Globus pallidus (tissue), 1 donor: Measurements from ENCODE around the gene DAD1.
"Not testable (repeated sequence)": the region's sequence is repeated elsewhere in the genome, so short reads cannot be mapped to it uniquely, and the experiment has no call there.

Experiments
- DNase-seq: peaks from one replicate; pipeline ENCODE4 v3.0.0-alpha.2; 2015; ENCODE audit warnings: low spot score

Gene DAD1

DNA sequence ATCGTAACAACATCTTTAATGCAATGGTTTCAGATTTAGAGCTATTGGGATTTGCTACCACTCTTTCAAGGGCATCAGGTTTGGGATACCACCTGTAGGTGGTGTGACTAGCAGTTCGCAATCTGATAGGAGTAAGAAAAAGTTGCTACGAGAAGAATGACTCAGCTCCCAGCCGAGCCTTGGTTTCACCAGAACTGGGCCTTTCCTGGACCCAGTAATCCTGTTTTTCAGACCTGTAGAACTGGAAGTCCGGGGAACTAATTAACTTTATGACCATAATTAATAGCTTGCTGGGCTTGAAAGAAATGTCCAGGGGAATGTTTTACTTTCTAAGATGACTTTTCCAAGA lies 9.8 kb upstream of the DAD1 start:
- DNase-seq = peak; percentile 16

DNA sequence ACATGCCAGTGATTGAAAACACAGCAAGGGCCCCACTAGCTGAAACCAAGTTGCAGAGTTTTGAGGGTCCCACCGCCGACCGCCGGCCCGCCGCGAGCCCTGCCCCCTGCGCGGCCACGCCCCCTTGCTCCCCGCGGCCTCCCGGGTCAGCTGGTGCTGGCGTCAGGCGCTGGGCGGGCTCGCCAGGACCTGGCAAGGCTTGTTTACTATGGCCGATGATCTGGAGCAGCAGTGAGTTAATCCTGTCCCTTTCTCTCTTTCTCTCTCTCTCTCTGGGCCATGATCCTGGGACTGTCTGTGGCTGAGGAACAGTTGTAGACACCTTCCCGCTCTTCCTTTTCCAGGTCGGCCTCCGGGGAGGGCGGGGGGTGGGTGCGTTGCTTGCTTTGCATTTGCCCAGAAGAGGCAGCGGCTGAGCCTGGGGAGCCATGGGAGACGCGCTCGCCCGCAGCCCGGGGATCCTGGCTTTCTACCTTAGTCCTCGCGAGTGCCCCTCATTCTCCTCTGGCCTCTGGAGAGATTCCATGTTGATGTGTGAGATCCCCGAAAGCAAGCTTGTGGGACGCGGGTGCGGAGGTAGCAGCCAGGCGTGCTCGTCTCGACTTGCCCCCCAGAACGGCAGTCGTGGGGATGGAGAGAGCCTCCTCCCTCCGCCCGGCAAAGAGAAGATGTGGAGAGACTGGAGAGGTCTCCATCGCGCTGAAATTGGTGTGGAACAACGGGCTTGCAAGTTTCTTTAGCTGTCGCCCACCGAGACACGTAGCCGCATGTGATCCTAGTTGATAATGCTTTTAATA lies 9.3 kb upstream of the DAD1 start, which contains the start of gene ABHD4:
TSS of gene ABHD4 (plus strand) at position 202 of the 797 bp plus-strand sequence. CDS start at position 209, 7 bp downstream.
- peak; percentile 84 for DNase-seq

DNA sequence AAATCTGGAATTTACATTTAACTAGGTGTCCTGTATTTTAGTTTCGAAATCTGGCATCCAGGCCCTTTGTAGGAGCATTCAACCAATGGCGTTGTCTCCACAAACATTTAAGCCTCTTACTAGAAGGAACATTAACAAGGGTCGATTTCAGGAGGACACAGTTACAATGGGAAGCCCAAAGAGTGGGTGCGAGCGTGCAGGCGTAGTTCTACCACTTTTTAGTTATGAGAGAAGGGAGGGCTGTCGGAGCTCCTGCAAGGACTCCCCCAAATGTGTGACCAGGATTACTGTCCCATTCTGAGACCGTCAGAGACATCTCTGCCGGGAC lies 8.7 kb upstream of the DAD1 start:
- no peak for DNase-seq

DNA sequence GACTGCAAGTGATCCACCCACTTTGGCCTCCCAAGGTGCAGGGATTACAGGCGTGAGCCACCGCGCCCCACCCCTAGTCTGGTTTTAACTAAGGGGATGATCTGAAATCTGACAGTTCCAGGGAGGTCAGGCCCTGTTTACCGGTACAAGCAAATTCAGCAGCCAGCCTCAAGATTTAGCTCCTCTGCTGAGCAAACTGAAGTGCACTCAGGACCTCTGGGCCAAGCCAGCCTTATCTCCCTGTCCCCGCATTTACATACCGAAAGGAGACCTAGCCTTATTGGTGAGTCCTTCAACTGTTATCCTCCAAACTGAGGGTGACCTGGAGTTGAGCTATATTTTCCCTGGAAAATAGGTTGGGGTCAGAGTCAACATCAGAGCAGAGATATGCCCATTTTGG lies 8.2 kb upstream of the DAD1 start:
- DNase-seq = no peak

DNA sequence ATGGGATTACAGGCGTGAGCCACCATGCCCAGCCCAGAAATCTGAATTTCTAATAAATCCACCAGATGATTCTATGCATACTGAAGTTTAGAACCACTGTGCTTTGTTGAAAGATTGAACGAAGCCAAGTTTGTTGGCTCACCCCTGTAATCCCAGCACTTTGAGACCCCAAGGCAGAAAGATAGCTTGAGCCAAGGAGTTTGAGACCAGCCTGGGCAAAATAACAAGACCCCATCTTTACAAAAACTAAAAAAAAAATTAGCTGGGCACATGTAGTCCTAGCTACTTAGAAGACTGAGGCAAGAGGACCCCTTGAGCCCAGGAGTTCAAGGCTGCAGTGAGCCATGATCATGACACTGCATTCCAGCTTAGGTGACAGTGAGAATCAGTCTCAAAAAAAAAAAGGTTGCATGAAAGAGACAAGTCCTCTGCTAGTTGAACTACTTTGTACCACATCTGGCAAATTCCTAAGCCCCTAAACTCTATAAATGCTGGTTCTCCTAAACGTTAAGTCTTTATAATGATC lies 7.4 kb upstream of the DAD1 start:
- no peak for DNase-seq

DNA sequence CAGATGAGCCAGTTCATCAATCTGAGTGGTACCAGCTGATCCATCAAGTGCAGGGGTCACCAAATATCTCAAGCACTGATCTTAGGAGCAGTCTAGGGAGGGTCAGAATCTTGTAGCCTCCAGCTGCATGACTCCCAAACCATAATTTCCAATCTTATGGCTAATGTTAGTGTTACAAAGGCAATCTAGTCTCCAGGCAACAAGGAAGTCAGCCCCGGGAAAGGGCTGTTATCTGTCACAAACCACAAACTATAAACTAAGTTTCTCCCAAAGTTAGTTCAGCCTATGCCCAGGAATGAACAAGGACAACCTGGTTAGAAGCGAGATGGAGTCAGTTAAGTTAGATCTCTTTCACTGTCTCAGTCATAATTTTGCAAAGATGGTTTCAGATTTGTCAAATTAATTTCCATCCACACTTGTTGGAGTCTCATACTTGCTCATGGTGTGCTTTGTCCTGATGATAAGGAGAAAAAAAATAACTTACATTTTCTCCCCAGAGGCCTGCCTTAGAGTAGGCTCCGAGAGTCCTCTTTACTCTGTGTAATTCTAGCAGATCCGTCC lies 5.2 kb upstream of the DAD1 start:
- DNase-seq = no peak

DNA sequence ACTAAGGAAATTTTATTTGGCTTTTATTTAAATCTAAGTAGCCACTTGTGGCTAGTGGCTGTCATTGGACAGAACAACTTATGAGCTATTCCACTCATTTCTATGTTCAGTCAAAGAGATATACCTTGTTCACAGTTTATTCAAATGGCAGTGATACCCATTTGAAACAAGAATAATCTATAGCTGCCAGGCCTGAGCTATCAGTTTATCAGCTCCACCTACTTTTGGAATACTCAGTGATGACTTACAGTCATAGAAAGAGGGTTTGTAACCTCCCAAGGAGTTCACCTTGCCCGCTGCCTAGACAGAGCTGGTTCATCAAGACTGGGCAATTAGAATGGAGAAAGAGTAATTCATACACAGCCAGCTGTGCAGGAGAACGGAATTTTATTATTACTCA lies 4.6 kb upstream of the DAD1 start:
- no peak for DNase-seq

DNA sequence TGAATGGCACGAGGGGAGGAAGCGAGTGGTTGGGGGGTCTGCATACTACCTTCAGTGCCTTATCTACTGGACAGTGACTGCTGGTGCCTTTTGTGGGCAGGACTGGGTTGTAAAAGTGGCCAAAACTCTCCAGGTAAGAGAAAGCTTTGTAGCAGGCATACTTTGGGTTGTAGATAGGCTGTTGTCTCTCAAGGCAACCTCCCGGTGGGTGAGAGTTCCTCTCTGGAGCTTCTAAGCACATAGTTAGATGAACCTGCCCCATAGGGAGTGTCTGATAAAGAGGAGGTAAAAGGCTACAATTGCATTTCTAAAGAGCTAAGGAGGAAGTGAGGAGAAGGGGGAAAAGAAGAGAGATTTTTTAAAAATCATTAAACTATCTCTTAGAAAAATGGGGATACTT lies 4.2 kb upstream of the DAD1 start:
- DNase-seq = no peak

DNA sequence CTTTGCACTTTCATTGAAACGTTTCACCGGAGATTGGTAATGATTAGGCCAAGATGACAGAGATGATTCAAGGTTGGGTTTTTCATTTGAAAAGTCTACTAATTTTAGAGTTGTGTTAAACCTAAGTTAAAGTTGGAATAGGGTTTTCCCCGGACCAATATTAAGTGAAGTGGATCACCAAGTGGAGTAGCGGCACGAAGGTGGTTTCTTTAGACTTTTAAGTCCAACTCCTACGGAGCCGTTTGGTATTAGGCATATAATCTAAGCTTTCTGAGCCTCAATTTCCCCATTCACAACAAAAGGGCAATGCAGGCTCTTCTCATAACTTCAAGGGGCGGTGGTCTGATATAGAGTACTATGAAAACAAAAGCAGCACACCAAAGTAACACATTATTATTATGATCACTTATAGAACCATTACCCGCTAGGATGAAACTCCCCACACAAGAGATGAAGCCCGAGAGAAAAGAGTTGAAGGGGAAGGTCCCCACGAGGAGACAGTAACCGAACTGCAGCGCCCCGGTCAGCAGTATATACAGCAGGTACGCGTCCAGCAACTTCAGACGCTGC lies 413 bp downstream of the DAD1 start:
- no peak for DNase-seq

DNA sequence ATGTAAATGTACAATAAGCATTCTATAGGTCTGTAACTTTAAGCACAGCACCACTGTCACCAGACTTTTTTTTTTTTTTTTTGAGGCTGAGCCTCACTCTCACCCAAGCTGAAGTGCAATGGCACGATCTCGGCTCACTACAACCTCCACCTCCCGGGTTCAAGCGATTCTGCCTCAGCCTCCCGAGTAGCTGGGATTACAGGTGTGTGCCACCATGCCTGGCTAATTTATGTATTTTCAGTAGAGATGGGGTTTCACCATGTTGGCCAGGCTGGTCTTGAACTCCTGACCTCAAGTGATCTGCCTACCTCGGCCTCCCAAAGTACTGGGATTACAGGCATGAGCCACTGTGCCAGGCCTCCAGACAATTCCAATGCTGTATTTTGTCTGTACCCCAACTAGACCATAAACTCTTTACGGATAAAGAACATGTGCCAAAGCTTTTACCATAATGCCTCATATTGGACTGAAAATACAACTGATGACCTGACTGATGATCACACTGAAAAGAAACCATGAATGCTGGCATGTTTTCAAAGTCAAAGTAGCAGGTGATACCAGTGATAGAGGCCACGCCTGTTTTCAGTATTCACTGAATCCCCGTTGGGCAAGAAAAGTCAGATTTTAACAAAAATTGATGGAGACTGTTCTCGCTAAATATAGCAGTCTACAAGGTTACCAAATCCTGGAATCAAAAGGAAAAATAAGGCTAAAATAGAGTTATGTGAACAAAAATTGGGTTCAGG lies 1.2 kb downstream of the DAD1 start:
- not testable (repeated sequence) for DNase-seq

DNA sequence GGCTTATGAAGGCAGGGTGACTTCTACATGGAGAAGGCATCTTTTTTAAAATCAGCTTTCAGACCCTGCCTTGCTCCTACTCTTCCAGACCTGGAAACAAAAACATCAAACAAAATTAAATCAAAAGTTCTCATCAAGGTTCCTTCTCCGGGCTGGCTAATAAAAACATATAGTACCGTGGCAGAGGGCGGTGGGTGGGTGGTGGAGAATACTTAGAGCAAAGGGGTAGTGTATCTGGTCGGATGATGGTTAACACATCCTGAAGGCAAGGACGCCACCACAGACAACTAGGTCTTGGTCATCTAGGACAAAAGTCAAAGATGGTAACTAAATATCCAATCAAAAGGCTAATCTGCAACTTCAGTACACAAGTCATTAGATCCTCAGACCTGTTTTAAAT lies 1.8 kb downstream of the DAD1 start:
- DNase-seq = no peak

DNA sequence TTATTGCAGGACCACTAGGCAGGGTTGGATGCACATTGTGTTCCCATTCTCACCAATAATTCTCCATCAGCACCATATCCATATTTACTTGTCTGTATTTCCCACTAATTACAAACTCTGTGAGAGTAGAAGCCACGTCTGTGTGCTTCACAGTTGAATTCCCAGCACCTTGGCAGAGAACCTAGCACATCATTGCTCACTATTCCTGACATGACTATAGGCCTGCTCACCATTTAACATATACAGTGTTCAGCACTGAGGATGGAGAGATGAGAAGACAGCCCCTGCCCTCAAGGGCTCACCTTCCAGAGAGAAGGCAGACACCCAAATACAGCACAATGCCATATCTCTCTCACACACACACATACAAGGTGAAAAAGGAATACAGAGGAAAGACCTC lies 5.0 kb downstream of the DAD1 start:
- no peak for DNase-seq

DNA sequence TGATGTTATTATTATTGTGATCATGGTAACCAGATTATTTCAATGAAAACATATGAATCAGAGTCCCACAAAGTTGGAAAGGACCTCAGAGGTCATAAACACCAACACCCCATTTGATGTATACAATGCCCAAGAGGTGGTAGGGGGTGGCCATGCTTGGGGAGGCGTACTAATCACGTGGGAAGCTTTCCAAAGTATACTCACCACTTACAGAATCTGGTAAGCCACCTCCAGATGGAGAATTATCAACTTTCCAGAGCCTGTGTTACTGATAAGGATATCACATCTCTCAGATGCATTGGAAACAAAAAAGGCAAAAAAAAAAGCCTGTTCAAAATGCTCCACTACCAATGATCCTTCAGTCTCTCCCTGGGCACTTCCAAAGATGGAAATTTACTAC lies 8.4 kb downstream of the DAD1 start:
- DNase-seq = no peak

DNA sequence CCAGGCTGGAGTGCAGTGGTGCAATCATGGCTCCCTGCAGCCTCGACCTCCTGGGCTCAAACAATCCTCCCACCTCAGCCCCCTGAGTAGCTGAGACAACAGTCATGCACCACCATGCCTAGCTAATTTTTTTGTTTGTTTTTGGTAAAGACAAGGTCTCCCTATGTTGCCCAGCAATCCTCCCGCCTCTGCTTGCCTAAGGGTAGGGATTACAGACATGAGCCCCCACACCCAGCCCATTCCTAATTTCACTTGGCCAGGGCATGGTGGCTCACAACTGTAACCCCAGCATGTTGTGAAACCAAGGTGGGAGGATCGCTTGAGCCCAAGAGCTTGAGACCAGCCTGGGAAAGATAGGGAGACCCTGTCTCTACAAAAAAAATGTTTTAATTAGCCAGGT lies 9.1 kb downstream of the DAD1 start:
- no peak for DNase-seq

DNA sequence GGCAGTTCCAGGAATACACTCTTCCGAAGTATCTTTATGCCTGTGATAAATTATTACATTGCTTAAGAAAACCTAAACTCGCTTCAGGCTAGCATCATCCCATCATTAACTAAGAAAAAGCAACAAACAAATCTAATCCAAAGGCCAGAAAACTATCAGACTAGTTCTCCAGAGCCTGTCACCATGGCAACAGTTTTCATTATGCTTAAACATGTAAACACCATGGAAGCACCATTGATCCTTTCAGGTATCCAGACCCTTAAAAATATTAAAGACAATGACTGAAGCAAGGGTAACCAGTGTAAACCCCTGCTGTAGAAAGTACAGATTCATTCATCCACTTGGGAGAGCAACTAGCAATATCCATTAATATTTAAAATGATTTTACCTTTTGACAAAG lies 9.8 kb downstream of the DAD1 start:
- no peak for DNase-seq

DNA sequence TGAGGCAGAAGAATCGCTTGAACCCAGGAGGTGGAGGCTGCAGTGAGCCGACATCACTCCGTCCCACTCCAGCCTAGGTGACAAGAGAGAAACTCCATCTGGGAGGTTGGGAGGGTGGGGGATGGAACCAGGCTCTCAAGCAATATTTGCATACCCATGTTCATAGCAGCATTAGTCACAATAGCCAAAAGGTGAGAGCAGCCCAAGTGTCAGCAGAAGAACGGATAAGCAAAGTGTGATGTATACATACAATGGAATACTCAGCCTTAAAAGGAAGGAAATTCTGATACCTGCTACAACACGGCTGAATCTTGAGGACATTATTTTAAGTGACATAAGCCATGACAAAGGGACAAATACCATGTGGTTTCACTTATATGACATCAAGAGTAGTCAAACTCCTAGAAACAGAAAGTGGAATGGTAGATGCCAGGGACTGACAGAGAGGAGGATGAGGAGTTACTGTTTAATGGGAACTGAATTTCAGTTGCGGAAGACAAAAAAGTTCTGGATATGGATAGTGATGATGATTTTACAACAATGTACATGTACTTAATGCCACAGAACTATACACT lies 11.6 kb downstream of the DAD1 start:
- DNase-seq = no peak

DNA sequence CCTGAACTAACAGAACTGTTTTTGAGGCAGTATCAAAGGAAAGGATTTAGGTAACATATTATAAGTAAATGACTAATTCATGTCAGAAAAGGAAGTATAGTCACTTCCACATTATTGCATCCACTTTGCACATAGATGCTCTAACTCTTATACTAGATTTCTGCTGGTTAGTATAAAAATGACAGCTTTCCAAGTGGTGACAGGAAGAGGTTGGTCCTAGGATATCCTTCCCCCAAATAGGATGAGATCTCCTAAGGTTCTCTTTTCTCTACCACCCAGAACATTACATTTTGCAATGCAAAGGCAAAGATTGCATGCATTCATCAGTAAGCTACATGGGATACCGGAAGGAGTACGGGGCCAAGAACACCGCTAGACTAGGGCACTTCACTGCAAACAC lies 15.2 kb downstream of the DAD1 start:
- DNase-seq = no peak

DNA sequence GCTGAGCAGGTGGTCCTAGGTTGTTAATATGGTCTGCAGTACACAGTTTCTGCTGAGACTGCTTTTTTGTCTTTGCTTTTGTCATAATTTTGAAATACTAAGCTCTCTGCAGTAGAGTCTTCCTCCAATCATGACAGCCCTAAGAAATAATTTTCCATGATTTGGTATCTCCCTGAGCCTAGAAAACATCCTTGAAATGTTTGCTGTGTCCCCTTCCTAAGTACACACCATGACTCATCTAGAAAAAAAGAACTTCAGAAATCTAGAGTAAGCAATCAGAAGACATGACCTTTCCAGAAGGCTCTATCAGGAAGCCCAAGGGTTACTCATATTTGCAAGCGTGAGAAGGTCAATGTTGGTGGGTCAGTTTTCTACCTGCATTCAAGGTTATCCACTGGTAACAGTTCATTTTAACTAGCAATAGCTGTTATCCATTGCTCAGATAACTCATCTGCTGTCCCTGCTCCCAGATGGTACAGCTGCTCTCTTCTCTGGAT lies 16.4 kb downstream of the DAD1 start:
- DNase-seq = no peak

DNA sequence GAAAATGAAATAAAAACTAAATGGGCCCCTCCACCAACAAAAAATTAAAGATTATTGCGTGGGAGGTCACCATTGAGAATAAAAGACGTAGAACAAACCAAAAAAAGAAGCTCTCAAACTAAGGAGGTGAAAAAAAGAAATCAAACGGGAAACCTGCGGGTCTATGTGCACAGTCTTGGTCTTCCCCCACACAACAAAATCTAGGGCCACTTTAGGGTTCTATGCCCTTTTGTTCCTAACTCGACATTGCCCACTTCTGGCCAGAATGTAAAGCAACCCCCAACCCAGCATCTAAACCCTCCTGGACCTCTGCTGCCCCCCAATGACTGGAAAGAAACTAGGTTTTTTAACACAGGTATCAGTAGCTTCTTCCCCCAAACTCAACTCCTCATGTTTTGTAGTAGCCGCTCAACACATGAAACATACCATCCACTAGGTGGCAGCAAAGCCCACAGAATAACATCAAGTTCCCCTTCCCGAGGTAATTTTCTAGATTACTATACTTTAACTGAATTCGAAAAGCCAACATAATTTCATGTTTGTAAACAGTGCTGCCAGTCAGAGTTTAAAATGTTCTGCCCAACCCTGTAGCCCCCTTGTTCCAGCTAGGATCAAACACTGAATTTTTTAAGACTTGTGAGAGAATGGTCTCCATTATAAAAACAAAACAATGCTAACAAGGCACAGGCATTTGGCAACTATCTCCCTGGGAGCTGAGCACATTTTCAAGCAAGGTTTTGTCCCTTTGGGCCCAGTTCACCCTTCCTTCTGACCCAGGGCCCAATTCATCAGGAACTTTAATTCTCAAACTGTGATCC lies 18.7 kb downstream of the DAD1 start:
- peak; percentile 75 for DNase-seq

DNA sequence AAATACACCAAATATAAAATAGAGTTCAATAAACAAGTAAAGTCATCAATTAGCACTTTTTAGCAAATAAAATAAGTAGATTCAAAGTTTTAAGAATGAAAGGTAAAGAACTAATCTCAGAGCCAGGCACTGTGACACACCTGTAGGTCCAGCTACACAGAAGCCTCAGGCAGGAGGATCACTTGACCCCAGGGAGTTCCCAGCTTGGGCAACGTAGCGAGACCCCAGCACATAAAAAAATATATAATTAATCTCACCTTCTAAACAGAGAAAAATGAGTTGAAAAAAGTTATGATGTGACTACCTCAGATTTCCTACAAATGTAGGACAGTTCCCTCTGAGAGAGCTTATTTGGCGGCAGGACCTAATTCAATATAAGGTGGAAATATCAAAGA lies 19.3 kb downstream of the DAD1 start:
- DNase-seq = no peak

DNA sequence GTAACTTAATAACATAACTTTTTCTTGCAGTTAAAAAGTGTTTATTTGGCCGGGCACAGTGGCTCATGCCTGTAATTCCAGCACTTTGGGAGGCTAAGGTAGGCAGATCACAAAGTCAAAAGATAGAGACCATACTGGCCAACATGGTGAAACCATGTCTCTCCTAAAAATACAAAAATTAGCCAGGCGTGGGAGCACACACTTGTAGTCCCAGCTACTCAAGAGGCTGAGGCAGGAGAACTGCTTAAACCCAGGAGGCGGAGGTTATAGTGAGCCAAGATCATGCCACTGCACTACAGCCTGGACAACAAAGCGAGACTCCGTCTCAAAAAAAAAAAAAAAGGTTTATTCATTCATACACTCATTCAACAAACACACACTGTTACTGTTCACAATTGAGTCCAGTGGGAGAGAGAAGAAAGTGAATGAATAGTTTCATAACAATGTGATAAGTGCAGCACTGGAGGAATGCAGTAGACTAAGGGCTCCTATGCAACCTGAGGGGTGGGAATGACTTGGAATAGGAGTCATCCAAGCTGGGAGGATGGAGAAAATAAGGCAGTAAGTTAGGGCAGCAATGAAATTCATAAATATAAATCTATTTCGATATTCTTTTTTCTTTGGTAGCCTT lies 19.8 kb downstream of the DAD1 start:
- DNase-seq = no peak
